K562 (cell line): Measurements from ENCODE around the gene CDK9. TPM values are rescaled to one million over a fixed set of nuclear protein-coding genes. Genes with fewer than 3 reads are reported as not detected.

Source experiments
- BCLAF1 ChIP-seq, 2 experiments: fragments of 450-650 bp in 1 of 2; IDR thresholded peaks; 2 replicates each; pipeline ENCODE4 v1.6.1; 2011 to 2017; ENCODE audit warnings: low read depth in 2 of 2, antibody characterized with exemption in 1 of 2, borderline replicate concordance in 1 of 2, low read length in 1 of 2, mild to moderate bottlenecking in 1 of 2, mixed read lengths in 1 of 2; ENCODE audit not compliant: control insufficient read depth in 1 of 2
- CBFA2T2 ChIP-seq: fragments of 450-650 bp; conservative IDR thresholded peaks from 2 replicates; pipeline ENCODE4 v1.6.1; 2017; ENCODE audit warnings: mild to moderate bottlenecking
- CEBPG ChIP-seq, 3 experiments: fragments of 200-800 bp in 1 of 3; sonication (Bioruptor generic) in 1 of 3; sonication (generic) in 1 of 3; formaldehyde crosslinking in 1 of 3; IDR thresholded peaks in 2 of 3; conservative IDR thresholded peaks in 1 of 3; 2 replicates each; pipeline versions ENCODE4 v1.6.1 to v1.8.0; 2016 to 2022; ENCODE audit warnings: missing compliant biosample characterization in 2 of 3, missing genetic modification characterization in 2 of 3, mild to moderate bottlenecking in 1 of 3, missing genetic modification reagents in 1 of 3
- CREB3 ChIP-seq: fragments of 450-650 bp; conservative IDR thresholded peaks from 2 replicates; pipeline ENCODE4 v1.6.1; 2016; ENCODE audit warnings: missing genetic modification characterization, low read depth, mild to moderate bottlenecking, missing compliant biosample characterization, moderate library complexity
- HNRNPLL ChIP-seq: fragments of 200-400 bp; formaldehyde crosslinking; IDR thresholded peaks from 2 replicates; pipeline ENCODE4 v1.6.1; 2017; ENCODE audit warnings: low read length, low read depth, mild to moderate bottlenecking; ENCODE audit not compliant: poor library complexity, severe bottlenecking
- HOMEZ ChIP-seq: fragments of 250-450 bp; sonication (Bioruptor Pico); IDR thresholded peaks from 2 replicates; pipeline ENCODE4 v1.4.0; 2020; ENCODE audit warnings: mild to moderate bottlenecking, moderate library complexity
- KDM1A ChIP-seq, 2 experiments: fragments of 450-650 bp; IDR thresholded peaks; 2 replicates each; pipeline ENCODE4 v1.6.1; 2016; ENCODE audit warnings: mild to moderate bottlenecking in 2 of 2
- MAFF ChIP-seq: IDR thresholded peaks from 2 replicates; pipeline ENCODE4 v1.6.1; 2012; ENCODE audit warnings: low read length, improper control_type of control experiment
- MAFG ChIP-seq: fragments of 450-650 bp; conservative IDR thresholded peaks from 2 replicates; pipeline ENCODE4 v1.6.1; 2016; ENCODE audit warnings: missing genetic modification characterization, missing compliant biosample characterization
- NR4A1 ChIP-seq, 2 experiments: fragments of 250-450 bp in 1 of 2; fragments of 450-650 bp in 1 of 2; sonication (Bioruptor Pico) in 1 of 2; IDR thresholded peaks; 2 replicates each; pipeline versions ENCODE4 v1.4.0 to v1.6.1; 2016 to 2020; ENCODE audit warnings: mild to moderate bottlenecking in 2 of 2, missing compliant biosample characterization in 1 of 2, missing genetic modification characterization in 1 of 2, moderate library complexity in 1 of 2
- NRF1 ChIP-seq, 2 experiments: fragments of 450-650 bp; IDR thresholded peaks in 1 of 2; conservative IDR thresholded peaks in 1 of 2; 2 replicates each; pipeline ENCODE4 v1.6.1; 2014; ENCODE audit warnings: mild to moderate bottlenecking in 2 of 2
- PHF20 ChIP-seq: fragments of 450-650 bp; IDR thresholded peaks from 2 replicates; pipeline ENCODE4 v1.6.1; 2018; ENCODE audit not compliant: partially characterized antibody
- POLR2AphosphoS5 ChIP-seq: IDR thresholded peaks from 2 replicates; pipeline ENCODE4 v1.6.1; 2011; ENCODE audit warnings: mild to moderate bottlenecking, low read depth, low read length, moderate library complexity; ENCODE audit not compliant: control insufficient read depth, insufficient read depth
- RUNX1 ChIP-seq: sonication (generic); IDR thresholded peaks from 2 replicates; pipeline ENCODE4 v1.6.1; 2016; ENCODE audit warnings: antibody characterized with exemption, low read depth
- SMC3 ChIP-seq: conservative IDR thresholded peaks from 2 replicates; pipeline ENCODE4 v1.6.1; 2011; ENCODE audit warnings: low read depth, low read length, improper control_type of control experiment; ENCODE audit not compliant: insufficient read depth
- SRF ChIP-seq, 2 experiments: fragments of 250-450, 450-650 bp in 1 of 2; sonication (Bioruptor Pico) in 1 of 2; sonication (generic) in 1 of 2; formaldehyde crosslinking; IDR thresholded peaks; 2 replicates each; pipeline versions ENCODE4 v1.5.0 to v1.5.1; 2020 to 2022; ENCODE audit warnings: mild to moderate bottlenecking in 1 of 2, missing genetic modification reagents in 1 of 2
- SRSF7 ChIP-seq: fragments of 200-400 bp; formaldehyde crosslinking; optimal IDR thresholded peaks from 2 replicates; pipeline ENCODE3; 2017; ENCODE audit warnings: mild to moderate bottlenecking, low read depth, low read length
- ZC3H11A ChIP-seq: IDR thresholded peaks from 2 replicates; pipeline ENCODE4 v1.6.1; 2012; ENCODE audit warnings: low read depth, low read length, improper control_type of control experiment
- ZKSCAN8 ChIP-seq: fragments of 200-800 bp; sonication (Bioruptor generic); IDR thresholded peaks from 2 replicates; pipeline ENCODE4 v1.6.1; 2016; ENCODE audit warnings: missing genetic modification characterization, missing compliant biosample characterization
- ZNF354B ChIP-seq: fragments of 250-450 bp; sonication (Bioruptor Pico); IDR thresholded peaks from 2 replicates; pipeline ENCODE4 v1.4.0; 2020
- ZNF41 ChIP-seq: fragments of 250-450 bp; sonication (Bioruptor Pico); conservative IDR thresholded peaks from 2 replicates; pipeline ENCODE4 v1.4.0; 2020; ENCODE audit warnings: mild to moderate bottlenecking
- ZNF778 ChIP-seq: fragments of 450-650 bp; formaldehyde crosslinking; IDR thresholded peaks from 2 replicates; pipeline ENCODE4 v1.4.0; 2020; ENCODE audit warnings: mild to moderate bottlenecking, moderate library complexity
- polyA plus RNA-seq, 8 experiments: library from polyadenylated mRNA; depleted of rRNA in 4 of 8; stranded (reverse) in 5 of 8; unstranded in 3 of 8; fragments of >200 nt; fragmentation: Nextera tagmentation in 2 of 8; fragmentation: Illumina TruSeq in 1 of 8; extraction: Ambion mirVana in 2 of 8; extraction: Trizol in 1 of 8; gene quantifications; 2 replicates each; pipeline versions ENCODE4 v1.2.1 to v1.2.3, GENCODE V29; 2011 to 2014; ENCODE audit warnings: inconsistent platforms in 1 of 8, missing spikeins in 1 of 8
- total RNA-seq, 7 experiments: library from RNA; depleted of rRNA in 6 of 7; stranded (reverse); fragments of >200 nt in 6 of 7; fragmentation: Illumina TruSeq in 2 of 7; extraction: Trizol in 2 of 7; gene quantifications; 2 replicates each; pipeline versions ENCODE4 v1.2.1 to v1.2.3, GENCODE V29; 2011 to 2021; ENCODE audit warnings: low replicate concordance in 1 of 7

CDK9 gene
- total and polyA plus RNA-seq, 9 of the 15 experiments (the other 6 are each of a cell fraction or from before 2014, with no cell fraction given), result 4.2 to 78.6 (median 33.0) TPM

- peak in 1 of 2 experiments; percentile 74; a peak in 2 of 4 replicates for TF ChIP-seq SRF (CRISPR knock-in tag; IDR thresholded peaks at IDR 0.05)
- TF ChIP-seq ZKSCAN8, result no peak
- no peak for TF ChIP-seq CEBPG (CRISPR knock-in tag; IDR thresholded peaks at IDR 0.05)
- TF ChIP-seq CEBPG (tag; conservative IDR thresholded peaks at IDR 0.05 in 1 of 2, IDR thresholded peaks at IDR 0.05 in 1 of 2), result no peak
- TF ChIP-seq HOMEZ, result no peak
- TF ChIP-seq MAFG (tag), result no peak
- TF ChIP-seq HNRNPLL, result peak; percentile 73
- no peak for TF ChIP-seq ZNF354B
- TF ChIP-seq CBFA2T2, result peak; percentile 54; the same call in 1 of the 2 replicates
- peak; percentile 90 to 91 for TF ChIP-seq NRF1 (conservative IDR thresholded peaks at IDR 0.05 in 1 of 2, IDR thresholded peaks at IDR 0.05 in 1 of 2)
- TF ChIP-seq POLR2AphosphoS5, result peak; percentile 29; the same call in 1 of the 2 replicates
- TF ChIP-seq ZNF41 (CRISPR knock-in tag), result no peak
- TF ChIP-seq PHF20, result no peak
- TF ChIP-seq KDM1A (IDR thresholded peaks at IDR 0.05), result peak in 1 of 2 experiments; percentile 57
- no peak for TF ChIP-seq RUNX1
- no peak for TF ChIP-seq BCLAF1 (IDR thresholded peaks at IDR 0.05; ENCODE audit: borderline replicate concordance in 1 of 2, control insufficient read depth in 1 of 2, low read depth in 2 of 2, low read length in 1 of 2)
- TF ChIP-seq MAFF, result no peak
- no peak for TF ChIP-seq ZC3H11A
- no peak for TF ChIP-seq SRSF7
- no peak for TF ChIP-seq ZNF778 (CRISPR knock-in tag)
- no peak for TF ChIP-seq SMC3
- no peak for TF ChIP-seq CREB3
- TF ChIP-seq NR4A1 (CRISPR knock-in tag; IDR thresholded peaks at IDR 0.05), result no peak
- no peak for TF ChIP-seq NR4A1 (tag; IDR thresholded peaks at IDR 0.05)
These were observed 14.8 kb upstream of the CDK9 start (continued) for GRCh38 chr9:127770905-127771569.
